ENCODE measurements around the gene SLC9A6.

The SLC9A6 gene

DNA sequence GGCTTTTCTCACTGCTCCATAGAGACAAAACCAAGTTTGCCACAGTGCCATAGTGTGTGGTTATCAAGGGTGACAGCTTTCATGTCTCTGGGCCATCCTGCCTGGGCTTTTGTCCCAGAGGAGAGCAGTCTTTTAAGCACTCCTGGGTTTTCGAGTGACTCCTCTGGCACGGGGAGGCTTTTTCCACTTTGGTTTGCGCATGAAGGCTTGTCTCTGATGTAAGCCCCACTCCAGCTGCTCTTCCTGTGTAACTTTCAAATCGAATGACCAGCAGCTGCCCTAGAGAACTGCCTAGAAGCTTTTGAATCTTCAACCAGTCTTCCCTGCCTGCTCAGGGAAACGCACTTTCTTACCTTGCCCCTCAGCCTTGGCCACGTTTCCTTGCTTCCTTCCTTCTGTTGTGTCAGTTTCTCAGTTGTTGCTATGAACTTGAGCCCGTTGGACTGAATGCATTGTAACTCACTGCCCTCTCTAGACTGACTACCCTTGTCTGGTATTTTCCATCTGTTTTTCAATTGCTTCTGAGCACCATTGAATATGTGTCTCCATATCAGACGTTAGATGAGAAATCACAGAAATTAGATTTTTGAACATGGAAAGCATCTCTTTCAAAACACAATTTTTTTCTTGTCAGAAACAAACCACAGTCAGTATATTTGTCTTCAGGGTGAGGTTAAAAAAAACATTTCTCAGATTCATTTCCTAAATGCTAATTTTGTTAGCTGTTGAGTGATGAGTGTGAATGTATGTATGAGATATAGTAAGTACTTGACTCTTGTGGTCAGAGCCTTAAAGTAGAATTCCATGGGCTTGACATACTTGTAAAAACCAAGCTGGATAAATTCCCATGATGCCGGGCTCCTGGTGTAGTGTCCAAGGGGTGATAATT is 45.3 kb downstream of the SLC9A6 start:
- Histone ChIP-seq H3K4me3 (ENCODE audit: severe bottlenecking) (no peak overlapping the region), H3K27ac (ENCODE audit: poor library complexity, severe bottlenecking) (no peak overlapping the region), H3K36me3 (ENCODE audit: low read depth) (no peaks in the 10 kb centered on the region), H3K9me3 (ENCODE audit: severe bottlenecking) (no peaks in the 10 kb centered on the region), H3K4me1 (ENCODE audit: insufficient read depth, poor library complexity, severe bottlenecking) (no peaks in the 10 kb centered on the region), H3K27me3 (ENCODE audit: insufficient read depth, poor library complexity, severe bottlenecking) (no peaks in the 10 kb centered on the region)
- TF ChIP-seq, protein P1, sequence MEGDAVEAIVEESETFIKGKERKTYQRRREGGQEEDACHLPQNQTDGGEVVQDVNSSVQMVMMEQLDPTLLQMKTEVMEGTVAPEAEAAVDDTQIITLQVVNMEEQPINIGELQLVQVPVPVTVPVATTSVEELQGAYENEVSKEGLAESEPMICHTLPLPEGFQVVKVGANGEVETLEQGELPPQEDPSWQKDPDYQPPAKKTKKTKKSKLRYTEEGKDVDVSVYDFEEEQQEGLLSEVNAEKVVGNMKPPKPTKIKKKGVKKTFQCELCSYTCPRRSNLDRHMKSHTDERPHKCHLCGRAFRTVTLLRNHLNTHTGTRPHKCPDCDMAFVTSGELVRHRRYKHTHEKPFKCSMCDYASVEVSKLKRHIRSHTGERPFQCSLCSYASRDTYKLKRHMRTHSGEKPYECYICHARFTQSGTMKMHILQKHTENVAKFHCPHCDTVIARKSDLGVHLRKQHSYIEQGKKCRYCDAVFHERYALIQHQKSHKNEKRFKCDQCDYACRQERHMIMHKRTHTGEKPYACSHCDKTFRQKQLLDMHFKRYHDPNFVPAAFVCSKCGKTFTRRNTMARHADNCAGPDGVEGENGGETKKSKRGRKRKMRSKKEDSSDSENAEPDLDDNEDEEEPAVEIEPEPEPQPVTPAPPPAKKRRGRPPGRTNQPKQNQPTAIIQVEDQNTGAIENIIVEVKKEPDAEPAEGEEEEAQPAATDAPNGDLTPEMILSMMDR (IDR thresholded peaks at IDR 0.05; ENCODE audit: poor library complexity, severe bottlenecking) = no peak
- ATAC-seq (ENCODE audit: low read depth) = no peak
- no peak for DNase-seq (ENCODE audit: low spot score)

DNA sequence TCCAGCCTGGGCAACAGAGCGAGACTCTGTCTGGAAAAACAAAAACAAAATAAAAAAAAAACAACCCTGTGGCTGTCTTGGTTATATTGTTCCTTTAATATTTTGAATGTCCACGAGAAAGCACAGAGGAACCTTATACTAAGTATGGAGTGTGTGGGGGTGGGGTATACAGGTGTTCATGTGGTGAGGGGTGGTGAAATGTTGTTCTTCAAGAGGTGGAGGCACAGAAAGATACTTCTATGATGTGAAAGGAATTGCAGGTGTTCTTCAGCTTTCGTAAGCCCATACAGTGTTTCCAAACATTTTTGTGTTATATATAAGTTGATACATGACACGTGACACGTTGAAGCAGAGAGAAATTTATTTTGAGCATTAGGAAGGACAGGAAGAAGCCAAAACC is 46.4 kb downstream of the SLC9A6 start:
- DNase-seq (ENCODE audit: low spot score) = no peak
- H3K4me1 ChIP-seq (ENCODE audit: insufficient read depth, poor library complexity, severe bottlenecking) = no peaks in the 10 kb centered on the region
- H3K4me3 ChIP-seq (ENCODE audit: severe bottlenecking) = no peak overlapping the region
- H3K27ac ChIP-seq (ENCODE audit: poor library complexity, severe bottlenecking) = no peak overlapping the region
- H3K36me3 ChIP-seq (ENCODE audit: low read depth) = no peaks in the 10 kb centered on the region
- H3K27me3 ChIP-seq (ENCODE audit: insufficient read depth, poor library complexity, severe bottlenecking) = no peaks in the 10 kb centered on the region
- ATAC-seq (ENCODE audit: low read depth) = no peak
- TF ChIP-seq, protein P1 (IDR thresholded peaks at IDR 0.05; ENCODE audit: poor library complexity, severe bottlenecking) = no peak
- no peaks in the 10 kb centered on the region for H3K9me3 ChIP-seq (ENCODE audit: severe bottlenecking)

DNA sequence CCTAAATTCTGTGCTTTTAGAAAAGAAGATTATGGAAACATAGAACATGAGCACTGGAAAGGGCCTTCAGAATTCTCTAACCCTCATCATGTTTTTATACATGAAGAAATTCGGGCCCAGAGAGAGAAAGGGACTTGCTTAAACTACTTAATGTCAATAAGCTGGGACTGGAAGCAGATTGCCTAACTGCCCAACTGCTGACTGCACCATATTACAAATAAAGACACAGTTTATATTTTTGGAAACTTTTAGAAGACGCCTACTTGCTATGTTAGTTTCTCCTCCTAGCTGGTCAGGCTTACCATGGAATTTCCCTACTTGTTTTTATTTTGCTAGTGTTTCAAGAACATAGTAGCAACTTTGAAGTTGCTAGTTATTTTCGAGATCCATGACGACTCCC is 47.1 kb downstream of the SLC9A6 start:
- Histone ChIP-seq H3K4me1 (ENCODE audit: insufficient read depth, poor library complexity, severe bottlenecking) (no peaks in the 10 kb centered on the region), H3K4me3 (ENCODE audit: severe bottlenecking) (no peak overlapping the region), H3K27me3 (ENCODE audit: insufficient read depth, poor library complexity, severe bottlenecking) (no peaks in the 10 kb centered on the region), H3K36me3 (ENCODE audit: low read depth) (no peaks in the 10 kb centered on the region), H3K27ac (ENCODE audit: poor library complexity, severe bottlenecking) (no peak overlapping the region), H3K9me3 (ENCODE audit: severe bottlenecking) (no peaks in the 10 kb centered on the region)
- ATAC-seq (ENCODE audit: low read depth) = no peak
- DNase-seq (ENCODE audit: low spot score) = no peak
- TF ChIP-seq, protein P1 (IDR thresholded peaks at IDR 0.05; ENCODE audit: poor library complexity, severe bottlenecking) = no peak

DNA sequence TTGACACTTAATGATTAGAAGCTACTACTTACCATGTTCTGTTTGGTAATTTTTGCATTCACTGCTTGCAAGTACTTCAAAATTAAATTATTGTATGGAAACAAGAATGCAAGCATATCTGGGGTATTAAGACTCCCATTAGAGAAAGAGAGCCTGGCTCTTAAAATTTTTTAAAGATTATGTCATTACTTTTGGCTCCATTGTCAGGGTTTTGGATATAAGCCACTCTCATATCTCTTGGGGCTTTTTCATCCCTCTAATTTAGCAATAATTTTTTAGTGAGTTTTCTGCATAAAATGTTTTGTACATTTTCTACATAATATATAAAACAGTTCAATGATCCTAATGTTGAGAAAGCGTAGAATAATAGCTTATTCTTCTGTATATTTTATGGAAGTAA is 49.4 kb downstream of the SLC9A6 start:
- Histone ChIP-seq H3K27me3 (ENCODE audit: insufficient read depth, poor library complexity, severe bottlenecking) (no peaks in the 10 kb centered on the region), H3K4me1 (ENCODE audit: insufficient read depth, poor library complexity, severe bottlenecking) (no peaks in the 10 kb centered on the region), H3K27ac (ENCODE audit: poor library complexity, severe bottlenecking) (no peak overlapping the region), H3K36me3 (ENCODE audit: low read depth) (no peaks in the 10 kb centered on the region), H3K9me3 (ENCODE audit: severe bottlenecking) (no peaks in the 10 kb centered on the region), H3K4me3 (ENCODE audit: severe bottlenecking) (no peak overlapping the region)
- ATAC-seq (ENCODE audit: low read depth) (no peak), DNase-seq (ENCODE audit: low spot score) (no peak)
- TF ChIP-seq, protein P1 (IDR thresholded peaks at IDR 0.05; ENCODE audit: poor library complexity, severe bottlenecking) = no peak

DNA sequence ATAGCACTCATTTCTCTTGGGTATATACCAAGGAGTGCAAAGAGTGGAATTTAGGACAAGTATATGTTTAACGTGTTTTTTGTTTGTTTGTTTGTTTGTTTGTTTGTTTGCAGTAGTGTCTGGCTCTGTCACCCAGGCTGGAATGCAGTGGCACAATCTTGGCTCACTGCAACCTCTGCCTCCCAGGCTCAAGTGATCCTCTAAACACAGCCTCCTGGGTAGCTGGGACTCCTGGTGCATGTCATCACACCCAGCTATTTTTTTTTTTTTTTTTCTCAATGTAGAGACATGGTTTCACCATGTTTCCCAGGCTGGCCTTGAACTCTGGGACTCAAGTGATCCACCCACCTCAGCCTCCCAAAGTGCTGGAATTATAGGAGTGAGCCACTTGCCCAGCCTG is 50.4 kb downstream of the SLC9A6 start:
- TF ChIP-seq, protein P1 (IDR thresholded peaks at IDR 0.05; ENCODE audit: poor library complexity, severe bottlenecking) = no peak

More for the DNA sequence above, 50.4 kb downstream of the SLC9A6 start:
- ATAC-seq (ENCODE audit: low read depth) = no peak
- H3K4me1 ChIP-seq (ENCODE audit: insufficient read depth, poor library complexity, severe bottlenecking) = no peaks in the 10 kb centered on the region
- no peaks in the 10 kb centered on the region for H3K36me3 ChIP-seq (ENCODE audit: low read depth)
- H3K27ac ChIP-seq (ENCODE audit: poor library complexity, severe bottlenecking) = no peak overlapping the region
- no peaks in the 10 kb centered on the region for H3K27me3 ChIP-seq (ENCODE audit: insufficient read depth, poor library complexity, severe bottlenecking)
- no peak for DNase-seq (ENCODE audit: low spot score)
- no peaks in the 10 kb centered on the region for H3K9me3 ChIP-seq (ENCODE audit: severe bottlenecking)
- no peak overlapping the region for H3K4me3 ChIP-seq (ENCODE audit: severe bottlenecking)
